Adrenal gland (tissue), 5 donors: ENCODE measurements around the gene DNAJC3.

Experiments
- POLR2A ChIP-seq, 2 donors: fragments of 450-650 bp; IDR thresholded peaks; one replicate each; pipeline ENCODE4 v1.6.1; 2017; ENCODE audit warnings: antibody characterized with exemption in 2 of 2, mild to moderate bottlenecking in 2 of 2, moderate library complexity in 1 of 2
- TF ChIP-seq, protein P1 (sequence below), 6 experiments: fragments of 450-650 bp in 4 of 6; fragments of 200-600 bp in 2 of 6; sonication (generic) in 1 of 6; IDR thresholded peaks; 1 replicate in 5 of 6; 2 replicates in 1 of 6; pipeline versions ENCODE4 v1.5.1 to v1.8.0; 2016 to 2021; ENCODE audit warnings: antibody characterized with exemption in 6 of 6, mild to moderate bottlenecking in 2 of 6, moderate library complexity in 1 of 6
- donor health status: DM: no; HTN: no; CAD: no.

DNA sequence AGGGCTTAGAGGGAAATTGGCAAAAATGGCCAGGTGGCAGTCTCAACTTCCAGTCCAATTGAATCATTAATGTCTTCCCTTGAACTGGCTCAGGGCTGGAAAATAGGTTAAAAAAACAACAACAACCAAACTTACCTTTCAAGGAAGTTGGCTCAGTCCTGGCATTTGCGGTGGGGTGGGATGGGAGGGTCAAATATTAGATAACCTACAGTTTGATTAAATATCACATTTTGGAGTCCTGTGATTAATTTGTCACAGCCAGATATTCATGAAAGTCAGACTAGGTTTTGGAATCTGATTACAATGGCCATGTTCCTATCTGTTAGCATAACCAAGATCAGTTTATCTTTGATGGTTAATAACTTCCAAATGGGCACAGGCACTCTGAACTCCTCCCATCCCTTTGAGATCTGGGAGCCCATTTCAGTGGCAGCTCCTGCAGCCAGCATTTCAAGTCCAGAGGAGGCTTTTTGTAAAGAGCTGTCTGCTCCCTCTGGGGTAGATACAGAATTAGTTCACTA lies 24.6 kb upstream of the DNAJC3 start:
- TF ChIP-seq, protein P1, sequence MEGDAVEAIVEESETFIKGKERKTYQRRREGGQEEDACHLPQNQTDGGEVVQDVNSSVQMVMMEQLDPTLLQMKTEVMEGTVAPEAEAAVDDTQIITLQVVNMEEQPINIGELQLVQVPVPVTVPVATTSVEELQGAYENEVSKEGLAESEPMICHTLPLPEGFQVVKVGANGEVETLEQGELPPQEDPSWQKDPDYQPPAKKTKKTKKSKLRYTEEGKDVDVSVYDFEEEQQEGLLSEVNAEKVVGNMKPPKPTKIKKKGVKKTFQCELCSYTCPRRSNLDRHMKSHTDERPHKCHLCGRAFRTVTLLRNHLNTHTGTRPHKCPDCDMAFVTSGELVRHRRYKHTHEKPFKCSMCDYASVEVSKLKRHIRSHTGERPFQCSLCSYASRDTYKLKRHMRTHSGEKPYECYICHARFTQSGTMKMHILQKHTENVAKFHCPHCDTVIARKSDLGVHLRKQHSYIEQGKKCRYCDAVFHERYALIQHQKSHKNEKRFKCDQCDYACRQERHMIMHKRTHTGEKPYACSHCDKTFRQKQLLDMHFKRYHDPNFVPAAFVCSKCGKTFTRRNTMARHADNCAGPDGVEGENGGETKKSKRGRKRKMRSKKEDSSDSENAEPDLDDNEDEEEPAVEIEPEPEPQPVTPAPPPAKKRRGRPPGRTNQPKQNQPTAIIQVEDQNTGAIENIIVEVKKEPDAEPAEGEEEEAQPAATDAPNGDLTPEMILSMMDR (IDR thresholded peaks at IDR 0.05), result no peak
- TF ChIP-seq POLR2A (IDR thresholded peaks at IDR 0.05), result no peak
